GM12873 (cell line): ENCODE measurements around the gene CTRB1.

Source experiments
- CTCF ChIP-seq: IDR thresholded peaks from 2 replicates; pipeline ENCODE4 v1.5.1; 2012; ENCODE audit warnings: low read depth, mild to moderate bottlenecking, moderate library complexity, low read length, control low read depth; ENCODE audit not compliant: insufficient read depth; ENCODE audit errors: missing control alignments

Gene CTRB1

GRCh38 chr16:75217389-75217851 lies 1.4 kb upstream of the CTRB1 start:
- TF ChIP-seq CTCF = no peak

GRCh38 chr16:75219088-75219487 lies 300 bp downstream of the CTRB1 start:
- TF ChIP-seq CTCF = no peak

- TF ChIP-seq CTCF = no peak
These were observed 1.1 kb downstream of the CTRB1 start for GRCh38 chr16:75219838-75220237.

GRCh38 chr16:75222271-75222783 lies 3.5 kb downstream of the CTRB1 start:
- no peak for TF ChIP-seq CTCF

- no peak for TF ChIP-seq CTCF
These were observed 5.7 kb downstream of the CTRB1 start for GRCh38 chr16:75224306-75225082.

GRCh38 chr16:75225092-75225491 lies 6.3 kb downstream of the CTRB1 start:
- TF ChIP-seq CTCF = no peak

- TF ChIP-seq CTCF = no peak
These were observed 7.1 kb downstream of the CTRB1 start for GRCh38 chr16:75225678-75226515.
